Activated CD8-positive, alpha-beta memory T cell treated with anti-CD3 and anti-CD28 coated beads for 36 hours (primary cell): ENCODE data around the gene AP1S1. TPM values are rescaled to one million over a fixed set of nuclear protein-coding genes. Genes with fewer than 3 reads are reported as not detected.
"Not testable (repeated sequence)": the region's sequence is repeated elsewhere in the genome, so short reads cannot be mapped to it uniquely, and the experiment has no call there.

Experiments
- CTCF ChIA-PET: fragments of 350-600 bp; sonication (Branson Sonifier 250); formaldehyde crosslinking; loops from one replicate; lab custom pipeline; 2021; ENCODE audit warnings: antibody characterized with exemption; lab: Charles Lee
- POLR2A ChIA-PET: fragments of 350-600 bp; sonication (Branson Sonifier 250); formaldehyde crosslinking; loops from one replicate; lab custom pipeline; 2021; ENCODE audit warnings: antibody characterized with exemption; lab: Charles Lee
- total RNA-seq, 2 experiments: library from RNA; stranded (reverse); gene quantifications; one replicate each; pipeline ENCODE4 v1.2.3, GENCODE V29; 2021

AP1S1 gene
- 10 to 100 TPM; 42.7 to 45.0 TPM for total RNA-seq

DNA sequence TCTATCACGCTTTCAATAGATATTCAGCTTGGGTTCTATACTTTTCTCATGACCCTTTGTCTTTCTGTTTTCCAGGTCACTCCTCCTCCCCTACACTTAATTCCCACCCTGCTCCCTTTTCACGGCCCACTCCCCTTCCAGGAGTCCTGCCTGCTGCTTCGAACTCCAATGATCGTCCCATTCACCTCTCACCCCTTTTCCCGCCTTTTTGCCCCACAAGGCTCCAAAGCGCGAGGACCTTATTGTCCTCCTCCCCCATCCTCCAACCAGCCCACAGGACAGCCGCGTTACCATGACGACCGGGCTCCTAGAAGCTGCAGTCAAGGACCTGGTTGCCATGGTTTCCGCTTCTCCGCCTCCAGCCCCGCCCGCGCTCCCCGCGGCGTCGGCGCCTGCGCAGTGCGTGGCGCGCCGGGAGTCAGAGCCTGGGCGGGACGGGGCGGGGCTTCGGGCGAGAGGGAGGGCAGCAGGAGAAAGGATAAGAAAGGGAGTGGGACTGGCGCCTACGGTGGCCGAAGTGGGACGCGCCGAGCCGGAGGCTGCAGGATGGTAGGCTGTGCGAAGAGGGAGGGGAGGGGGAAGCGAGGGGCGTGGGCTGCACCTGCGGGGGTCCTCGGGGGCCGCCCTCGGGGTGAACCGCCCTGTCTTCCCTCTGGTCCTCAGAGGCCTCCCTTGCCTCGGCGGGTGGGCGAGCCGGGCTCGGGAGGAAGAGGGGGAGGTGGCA lies at the start of gene AP1S1:
Gene AP1S1, plus strand, starts transcription at position 508 of the 724 bp plus-strand sequence. Its CDS starts 39 bp downstream, at position 547.
- ChIA-PET CTCF (interaction anchor here (0.8 to 1.2 kb wide), 3 partner anchors 10 to 38 kb away, joined by 3 to 4 read pairs (median 3); no protein-coding TSS in a partner anchor), POLR2A (no interaction called here)

DNA sequence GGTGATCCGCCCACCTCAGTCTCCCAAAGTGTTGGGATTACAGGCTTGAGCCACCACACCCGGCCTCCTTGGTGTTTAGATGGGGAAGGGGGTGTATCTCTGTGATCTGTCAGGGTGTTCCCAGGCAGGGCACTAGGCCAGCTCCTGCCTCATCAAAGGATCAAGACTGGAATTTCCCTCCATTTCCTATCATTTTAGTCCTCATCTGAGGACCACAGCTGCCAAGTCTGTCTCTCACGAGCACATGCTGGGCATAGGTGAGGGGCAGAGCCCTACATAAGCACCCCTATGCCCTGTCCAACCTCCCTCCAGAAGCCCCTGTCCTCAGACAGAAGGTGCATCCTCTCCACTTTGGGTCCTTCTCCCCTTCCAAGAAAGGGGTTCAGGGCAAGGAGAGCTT lies 49.5 kb upstream of the AP1S1 start:
- CTCF ChIA-PET, result no interaction called here
- POLR2A ChIA-PET, result interaction anchor here (0.6 kb wide), 1 partner anchor 20 kb away, joined by 4 read pairs; the partner anchor contains the start of gene TRIM56

DNA sequence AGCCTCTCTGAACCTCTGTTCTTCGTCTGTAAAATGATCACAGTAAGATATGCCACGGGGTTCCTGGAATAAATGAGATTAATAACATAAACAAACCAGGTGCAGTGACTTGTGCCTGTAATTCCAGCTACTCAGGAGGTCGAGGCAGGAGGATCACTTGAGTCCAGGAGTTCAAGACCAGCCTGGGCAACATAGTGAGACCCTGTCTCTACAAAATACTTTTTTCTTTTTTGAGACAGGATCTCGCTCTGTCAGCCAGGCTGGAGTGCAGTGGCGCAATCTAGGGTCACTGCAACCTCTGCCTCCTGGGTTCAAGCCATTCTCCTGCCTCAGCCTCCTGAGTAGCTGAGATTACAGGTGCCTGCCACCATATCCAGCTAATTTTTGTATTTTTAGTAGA lies 49.0 kb upstream of the AP1S1 start:
- CTCF ChIA-PET, result not testable (repeated sequence)
- POLR2A ChIA-PET, result interaction anchor here (0.6 kb wide), 1 partner anchor 20 kb away, joined by 4 read pairs; the partner anchor contains the start of gene TRIM56

DNA sequence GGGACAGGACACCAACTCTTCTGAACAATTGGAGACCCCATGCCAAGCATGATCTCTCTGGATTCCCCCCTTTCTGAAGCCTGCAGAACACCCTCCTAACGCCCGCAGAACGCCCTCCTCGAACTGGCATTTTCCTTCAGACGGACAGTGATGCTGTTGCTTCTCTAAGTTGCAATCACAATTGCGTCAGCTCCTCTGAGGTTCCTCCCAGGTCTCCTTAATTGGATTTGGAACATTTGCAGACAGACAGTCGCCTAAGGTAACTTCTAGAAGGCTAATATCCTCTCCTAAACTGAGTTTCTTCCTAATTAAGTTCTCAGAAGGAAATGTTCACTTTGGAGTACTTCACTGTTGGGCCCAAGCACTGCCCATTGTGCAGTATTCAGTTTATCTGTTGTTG lies 47.9 kb upstream of the AP1S1 start:
- ChIA-PET POLR2A (no interaction called here), CTCF (no interaction called here)

DNA sequence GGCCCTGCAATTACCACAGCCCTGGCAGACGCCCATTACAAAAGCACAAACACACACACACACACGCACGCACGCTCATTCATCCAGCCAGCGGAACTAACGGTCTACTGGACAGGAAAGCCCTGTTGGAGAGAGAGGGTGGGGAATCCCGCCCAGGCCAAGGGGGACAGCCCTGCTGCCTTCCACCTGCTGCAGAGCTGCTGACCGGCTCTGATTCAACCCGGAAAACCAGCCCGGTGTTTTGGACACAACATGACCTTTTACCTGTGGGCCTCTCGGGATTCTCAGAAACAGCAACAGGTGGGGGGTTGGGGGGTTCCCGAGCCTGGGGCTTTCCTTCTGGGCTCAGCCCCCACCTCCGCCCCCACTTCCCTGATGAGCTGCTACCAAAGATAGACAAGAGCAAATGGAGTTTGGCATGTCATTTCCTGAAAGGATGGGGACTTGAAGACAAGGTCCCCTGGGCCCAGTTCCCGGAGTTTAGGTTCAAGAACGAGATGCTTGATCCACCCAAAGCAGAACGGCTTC lies 45.9 kb upstream of the AP1S1 start:
- POLR2A ChIA-PET, result no interaction called here

DNA sequence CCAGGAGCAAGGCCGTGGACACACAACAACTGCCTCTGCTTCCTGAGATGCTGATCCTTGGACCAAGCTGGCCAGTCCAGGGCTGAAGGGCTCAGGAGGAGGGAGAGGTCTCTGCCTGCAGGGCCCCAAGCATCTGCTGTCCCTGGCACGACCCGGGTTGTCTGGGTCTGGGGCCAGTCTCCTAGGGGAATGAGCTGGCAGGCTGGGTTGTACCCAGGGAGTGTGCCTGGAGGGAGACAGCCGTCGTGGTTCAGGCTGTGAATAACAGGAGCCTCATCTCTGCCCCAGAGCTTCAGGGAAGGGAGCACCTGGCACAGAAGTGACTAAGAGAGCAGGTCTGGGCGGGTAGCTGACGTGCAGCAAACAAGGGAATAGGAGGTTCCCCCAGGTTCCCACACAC lies 45.3 kb upstream of the AP1S1 start:
- POLR2A ChIA-PET, result no interaction called here
- CTCF ChIA-PET, result interaction anchor here (1.4 kb wide), 1 partner anchor 14 kb away, joined by 4 read pairs; no protein-coding TSS in a partner anchor

More for the DNA sequence above, 45.9 kb upstream of the AP1S1 start:
- CTCF ChIA-PET, result interaction anchor here (0.7 to 1.4 kb wide), 2 partner anchors 9 to 14 kb away, joined by 3 to 4 read pairs; no protein-coding TSS in a partner anchor

DNA sequence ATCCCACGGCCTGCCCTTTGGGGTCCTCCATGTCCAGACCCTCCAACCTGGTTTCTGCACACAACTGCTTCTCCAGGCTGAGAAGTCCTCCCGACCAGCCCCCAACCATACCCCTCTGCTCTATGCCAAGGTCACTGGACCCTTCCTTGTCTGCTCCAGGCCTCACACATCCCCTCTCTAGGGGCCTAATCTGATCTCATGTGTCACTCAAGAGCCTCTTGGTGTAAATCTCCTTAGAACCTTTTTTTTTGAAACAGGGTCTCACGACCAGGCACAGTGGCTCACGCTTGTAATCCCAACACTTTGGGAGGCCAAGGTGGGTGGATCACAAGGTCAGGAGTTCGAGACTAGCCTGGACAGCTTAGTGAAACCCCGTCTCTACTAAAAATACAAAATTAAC lies 44.9 kb upstream of the AP1S1 start:
- CTCF ChIA-PET, result interaction anchor here (1.4 kb wide), 1 partner anchor 15 kb away, joined by 4 read pairs; no protein-coding TSS in a partner anchor
- POLR2A ChIA-PET, result no interaction called here

DNA sequence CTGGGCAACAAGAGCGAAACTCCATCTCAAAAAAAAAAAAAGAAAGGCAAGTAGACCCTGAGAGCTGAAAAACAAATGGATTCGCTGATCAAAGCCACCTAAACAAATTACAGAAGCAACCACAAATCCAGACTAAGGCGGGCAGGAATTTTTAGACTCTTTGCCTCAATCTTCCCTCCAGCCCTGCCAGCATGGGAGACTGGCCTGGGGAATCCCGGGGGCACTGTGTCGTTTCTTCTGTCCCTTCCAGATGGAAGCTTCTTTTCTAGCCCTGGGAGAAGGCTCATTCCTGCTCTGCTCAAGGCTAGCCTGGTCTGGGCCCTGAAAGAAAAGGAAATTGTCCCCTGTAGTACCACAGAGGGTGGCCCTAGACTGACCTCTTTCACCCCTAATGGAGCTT lies 43.0 kb upstream of the AP1S1 start:
- POLR2A ChIA-PET, result no interaction called here
- CTCF ChIA-PET, result interaction anchor here (1.1 kb wide), 1 partner anchor 171 kb away, joined by 3 read pairs; no protein-coding TSS in a partner anchor

DNA sequence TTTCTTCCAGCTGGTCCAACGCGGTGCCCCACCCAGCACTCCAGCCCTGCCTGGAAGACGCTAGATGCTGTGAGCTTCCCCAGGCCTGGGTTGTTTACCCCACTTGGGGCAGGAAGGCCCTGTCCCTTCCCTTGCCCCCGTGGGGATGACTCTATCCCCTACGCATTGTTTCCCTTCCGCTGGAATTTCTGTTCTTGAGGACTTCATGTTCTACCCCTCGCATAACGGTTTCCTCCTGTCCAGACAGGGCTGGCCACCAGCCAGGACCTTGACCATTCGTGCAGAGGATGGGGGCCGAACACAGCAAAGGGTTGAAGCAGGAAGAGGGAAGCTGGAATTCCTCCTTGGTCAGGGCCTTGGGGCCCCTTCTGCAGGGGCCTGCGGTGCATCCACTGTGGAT lies 42.0 kb upstream of the AP1S1 start:
- CTCF ChIA-PET, result interaction anchor here (1.1 kb wide), 1 partner anchor 171 kb away, joined by 3 read pairs; no protein-coding TSS in a partner anchor
- POLR2A ChIA-PET, result no interaction called here

DNA sequence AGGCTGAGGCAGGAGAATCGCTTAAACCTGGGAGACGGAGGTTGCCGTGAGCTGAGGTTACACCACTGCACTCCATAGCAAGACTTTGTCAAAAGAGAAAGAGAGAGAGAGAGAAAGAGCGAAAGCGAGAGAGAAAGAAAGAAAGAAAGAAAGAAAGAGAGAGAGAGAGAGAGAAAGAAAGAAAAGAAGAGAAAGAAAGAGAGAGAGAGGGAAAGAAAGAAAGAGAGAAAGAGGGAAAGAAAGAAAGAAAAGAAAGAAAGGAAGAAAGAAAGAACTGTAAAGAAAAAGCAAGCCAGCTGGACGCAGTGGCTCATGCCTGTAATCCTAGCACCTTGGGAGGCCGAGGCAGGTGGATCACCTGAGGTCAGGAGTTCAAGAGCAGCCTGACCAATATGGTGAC lies 41.1 kb upstream of the AP1S1 start:
- CTCF ChIA-PET, POLR2A ChIA-PET: not testable (repeated sequence)

DNA sequence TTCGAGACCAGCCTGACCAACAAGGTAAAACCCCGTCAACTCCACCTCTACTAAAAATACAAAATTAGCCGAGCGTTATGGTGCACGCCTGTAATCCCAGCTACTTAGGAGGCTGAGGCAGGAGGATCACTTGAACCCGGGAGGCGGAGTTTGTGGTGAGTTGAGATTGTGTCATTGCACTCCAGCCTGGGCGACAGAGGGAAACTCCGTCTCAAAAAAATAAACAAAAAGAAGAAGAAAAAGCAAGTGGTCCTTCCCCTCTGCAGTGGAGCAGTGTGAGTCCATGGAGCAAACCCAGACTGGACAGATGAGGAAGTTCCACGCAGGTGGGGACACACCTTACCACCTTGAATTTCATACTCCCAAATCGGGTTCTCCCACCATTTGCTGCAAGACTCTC lies 40.4 kb upstream of the AP1S1 start:
- CTCF ChIA-PET, result interaction anchor here (0.6 kb wide), 1 partner anchor 645 kb away, joined by 3 read pairs; no protein-coding TSS in a partner anchor
- POLR2A ChIA-PET, result no interaction called here

DNA sequence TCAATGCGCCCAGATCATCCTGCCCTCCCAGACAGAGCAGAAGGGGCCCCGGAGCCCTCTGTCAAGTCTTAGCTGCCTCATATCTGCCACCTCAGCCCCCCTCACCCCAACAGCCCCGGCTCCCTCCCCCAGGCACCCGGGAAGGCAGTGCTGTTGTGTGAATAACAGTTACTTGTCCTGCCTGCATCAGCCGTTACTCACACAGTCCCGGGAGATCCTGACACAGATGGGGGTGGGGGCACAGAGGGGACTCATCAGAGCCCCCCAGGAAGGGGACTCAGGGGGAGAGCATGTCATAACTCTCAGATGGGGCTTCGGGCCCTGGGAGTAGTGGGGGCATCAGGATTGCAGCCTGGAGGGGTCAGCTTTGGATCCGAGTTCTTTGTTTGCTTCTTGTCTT lies 39.8 kb upstream of the AP1S1 start:
- ChIA-PET POLR2A (no interaction called here), CTCF (no interaction called here)

DNA sequence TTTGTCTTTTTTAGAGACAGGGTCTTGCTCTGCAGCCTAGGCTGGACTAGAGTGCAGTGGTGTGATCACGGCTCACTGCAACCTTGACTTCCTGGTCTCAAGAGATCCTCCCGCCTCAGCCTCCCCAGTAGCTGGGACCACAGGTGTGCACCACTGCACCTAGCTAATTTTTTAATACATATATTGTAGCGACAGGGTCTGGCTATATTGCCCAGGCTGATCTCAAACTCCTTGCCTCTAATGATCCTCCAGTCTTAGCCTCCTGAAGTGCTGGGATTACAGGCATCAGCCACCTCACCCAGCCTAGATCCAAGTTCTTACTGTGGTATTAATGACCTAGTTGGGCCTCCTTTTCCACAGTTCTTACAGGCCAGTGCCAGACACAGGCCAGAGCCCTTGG lies 39.1 kb upstream of the AP1S1 start:
- CTCF ChIA-PET, result no interaction called here
- POLR2A ChIA-PET, result no interaction called here

DNA sequence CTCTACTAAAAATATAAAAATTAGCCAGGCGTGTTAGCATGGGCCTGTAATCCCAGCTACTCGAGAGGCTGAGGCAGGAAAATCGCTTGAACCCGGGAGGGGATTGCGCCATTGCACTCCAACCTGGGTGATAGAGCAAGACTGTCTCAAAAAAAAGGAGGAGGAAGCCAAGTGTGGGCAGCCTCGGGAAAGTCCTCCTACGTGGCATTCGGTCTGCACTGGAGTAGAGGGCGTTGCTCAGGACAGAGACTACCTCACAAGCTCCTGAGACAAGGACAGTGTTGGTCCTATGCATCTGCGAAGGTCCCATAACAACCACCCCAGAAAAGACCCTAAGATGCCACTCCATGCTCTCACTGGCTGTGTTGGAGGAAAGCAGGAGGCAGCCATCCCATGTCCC lies 37.4 kb upstream of the AP1S1 start:
- CTCF ChIA-PET, result interaction anchor here (0.5 to 0.7 kb wide), 3 partner anchors 9 to 30 kb away, joined by 3 to 4 read pairs (median 3); no protein-coding TSS in a partner anchor

DNA sequence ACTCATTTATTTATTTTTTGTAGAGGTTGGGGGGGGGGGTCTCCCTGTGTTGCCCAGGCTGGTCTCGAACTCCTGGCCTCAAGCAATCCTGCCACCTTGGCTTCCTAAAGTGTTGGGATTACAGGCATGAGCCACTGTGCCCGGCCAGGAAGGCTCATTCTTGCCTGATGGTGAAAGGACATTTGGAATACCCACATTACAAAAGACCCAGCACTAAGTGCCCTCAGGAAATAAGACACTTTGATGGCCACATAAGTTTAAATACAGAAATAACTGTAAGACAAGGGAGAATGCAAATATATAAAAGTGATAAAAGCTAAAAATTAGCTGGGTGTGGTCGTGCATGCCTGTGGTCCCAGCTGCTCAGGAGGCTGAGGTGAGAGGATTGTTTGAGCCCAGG lies 35.4 kb upstream of the AP1S1 start:
- CTCF ChIA-PET, result interaction anchor here (0.6 to 0.7 kb wide), 2 partner anchors 136 to 321 kb away, joined by 3 to 5 read pairs; no protein-coding TSS in a partner anchor
- POLR2A ChIA-PET, result no interaction called here

More for the DNA sequence above, 37.4 kb upstream of the AP1S1 start:
- POLR2A ChIA-PET, result no interaction called here

DNA sequence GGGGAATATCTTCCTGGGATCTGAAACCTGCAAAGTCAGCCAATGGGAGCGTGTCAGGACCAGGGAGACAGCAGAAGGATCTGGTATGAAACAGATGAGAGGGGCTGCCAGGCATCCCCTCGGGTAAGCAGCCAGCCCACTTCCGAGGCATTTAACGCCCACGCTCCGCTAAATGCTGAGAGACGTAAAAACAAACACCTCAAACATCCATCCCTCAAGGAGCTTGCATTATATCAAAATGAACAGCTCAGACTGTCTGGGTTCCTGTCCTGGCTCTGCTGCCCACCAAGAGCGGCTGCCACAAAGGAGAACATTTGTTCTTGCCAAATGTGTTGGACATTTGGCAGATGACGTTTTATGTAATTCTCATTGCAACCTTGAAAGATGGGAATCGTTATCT lies 34.4 kb upstream of the AP1S1 start:
- CTCF ChIA-PET, result no interaction called here
- POLR2A ChIA-PET, result no interaction called here

DNA sequence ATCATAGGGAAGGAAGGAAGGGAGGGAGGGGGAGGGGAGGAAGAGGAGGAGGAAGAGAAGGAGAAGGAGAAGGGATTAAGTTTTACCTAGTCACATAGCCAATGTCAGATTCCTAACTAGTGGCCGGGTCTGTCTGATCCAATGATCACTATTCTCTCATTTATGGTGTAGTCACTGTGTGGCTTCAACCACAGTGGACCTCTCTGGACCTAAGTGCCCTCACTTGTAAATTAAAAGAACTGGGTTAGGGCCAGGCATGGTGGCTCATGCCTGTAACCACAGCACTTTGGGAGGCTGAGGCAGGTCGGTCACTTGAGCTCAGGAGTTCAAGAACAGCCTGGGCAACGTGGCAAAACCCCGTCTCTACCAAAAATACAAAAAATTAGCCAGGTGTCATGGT lies 34.0 kb upstream of the AP1S1 start:
- ChIA-PET POLR2A (no interaction called here), CTCF (no interaction called here)

DNA sequence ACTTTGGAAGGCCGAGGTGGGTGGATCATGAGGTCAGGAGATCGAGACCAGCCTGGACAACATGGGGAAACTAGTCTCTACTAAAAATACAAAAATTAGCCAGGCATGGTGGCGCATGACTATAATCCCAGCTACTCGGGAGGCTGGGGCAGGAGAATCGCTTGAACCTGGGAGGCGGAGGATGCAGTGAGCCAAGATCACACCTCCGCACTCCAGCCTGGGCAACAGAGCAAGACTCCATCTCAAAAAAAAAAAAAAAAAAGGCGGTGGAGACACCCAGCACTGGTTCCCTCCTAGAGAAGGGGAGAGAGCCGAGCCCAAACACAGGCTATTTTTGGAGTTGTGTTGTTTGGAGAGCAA lies 32.7 kb upstream of the AP1S1 start:
- POLR2A ChIA-PET, CTCF ChIA-PET: not testable (repeated sequence)

DNA sequence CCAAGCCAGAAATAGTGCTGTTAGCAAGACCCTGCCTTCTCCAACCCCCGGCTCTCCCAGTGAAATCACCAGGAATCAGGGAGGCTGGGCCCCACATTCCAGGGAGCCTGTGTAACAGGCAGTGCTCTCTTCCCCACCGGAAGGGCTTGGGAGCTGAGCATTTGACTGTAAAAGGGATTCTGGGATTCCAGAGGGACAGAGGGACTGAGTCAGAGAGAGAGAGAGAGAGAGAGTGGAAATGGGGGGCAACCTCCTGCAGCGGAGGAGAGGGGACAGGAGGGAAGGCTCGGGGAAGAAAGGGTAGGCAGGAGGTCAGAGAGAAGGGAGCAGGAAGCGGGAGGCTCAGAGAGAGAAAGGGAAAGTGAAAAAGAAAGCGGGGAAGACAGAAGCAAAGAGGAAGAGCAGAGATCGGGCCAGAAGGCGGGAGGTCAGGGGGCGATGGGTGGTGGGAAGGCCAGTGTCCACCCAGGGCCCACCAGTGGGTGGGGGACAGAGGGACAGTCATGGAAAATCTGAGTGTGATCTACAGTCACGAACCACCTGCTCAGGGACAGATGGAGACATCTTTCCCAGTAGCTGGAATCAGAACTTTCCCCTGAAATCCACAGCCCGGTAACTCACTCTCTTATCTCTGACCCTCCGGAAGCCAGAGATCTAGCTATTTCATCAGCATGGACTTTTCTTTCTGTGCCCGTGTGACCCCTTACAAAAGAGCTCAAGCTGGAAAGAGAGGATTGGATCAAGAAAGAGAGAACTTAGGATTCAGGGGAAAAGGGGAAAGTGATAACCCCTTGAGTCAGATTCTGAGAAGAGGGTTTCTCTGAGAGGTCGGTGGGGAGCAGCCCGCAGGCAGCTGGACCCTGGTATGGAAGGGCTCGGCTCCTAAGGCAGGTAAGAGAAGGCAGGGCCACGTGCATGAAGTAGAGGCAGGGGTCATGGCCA lies 32.0 kb upstream of the AP1S1 start:
- ChIA-PET POLR2A (no interaction called here), CTCF (interaction anchor here (1.1 to 1.7 kb wide), 4 partner anchors 22 to 224 kb away, joined by 3 to 7 read pairs (median 3); no protein-coding TSS in a partner anchor)
